DOHH2 (cell line): ENCODE data around the gene MYADML2.

Source experiments
- EZH2phosphoT487 ChIP-seq: fragments of 200-600 bp; sonication (generic); IDR thresholded peaks from 2 replicates; pipeline ENCODE4 v1.6.1; 2017; ENCODE audit warnings: borderline replicate concordance, mild to moderate bottlenecking, antibody characterized with exemption, low read length, moderate library complexity, mixed read lengths
- TF ChIP-seq, protein P1 (sequence below): fragments of 200-600 bp; sonication (generic); IDR thresholded peaks from one replicate; pipeline ENCODE4 v1.5.1; 2014; ENCODE audit warnings: antibody characterized with exemption, mild to moderate bottlenecking, low read depth, low read length; ENCODE audit not compliant: poor library complexity, severe bottlenecking

DNA sequence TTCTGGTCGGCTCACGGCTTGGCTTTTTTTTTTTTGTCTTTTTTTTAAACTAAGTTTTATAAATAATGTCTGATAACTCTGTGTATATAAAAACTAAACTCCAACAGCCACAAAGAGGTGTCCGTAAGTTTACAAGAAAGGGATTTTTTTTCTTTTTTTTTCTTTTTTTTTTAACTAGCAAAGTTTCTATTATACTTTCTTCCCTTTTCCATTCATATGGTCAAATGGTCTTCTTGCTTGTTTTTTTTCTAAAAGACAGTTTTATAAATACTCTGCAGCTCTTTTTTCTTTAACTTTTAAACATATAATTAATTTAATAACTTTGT lies 25.5 kb downstream of the MYADML2 start:
- TF ChIP-seq, protein P1, sequence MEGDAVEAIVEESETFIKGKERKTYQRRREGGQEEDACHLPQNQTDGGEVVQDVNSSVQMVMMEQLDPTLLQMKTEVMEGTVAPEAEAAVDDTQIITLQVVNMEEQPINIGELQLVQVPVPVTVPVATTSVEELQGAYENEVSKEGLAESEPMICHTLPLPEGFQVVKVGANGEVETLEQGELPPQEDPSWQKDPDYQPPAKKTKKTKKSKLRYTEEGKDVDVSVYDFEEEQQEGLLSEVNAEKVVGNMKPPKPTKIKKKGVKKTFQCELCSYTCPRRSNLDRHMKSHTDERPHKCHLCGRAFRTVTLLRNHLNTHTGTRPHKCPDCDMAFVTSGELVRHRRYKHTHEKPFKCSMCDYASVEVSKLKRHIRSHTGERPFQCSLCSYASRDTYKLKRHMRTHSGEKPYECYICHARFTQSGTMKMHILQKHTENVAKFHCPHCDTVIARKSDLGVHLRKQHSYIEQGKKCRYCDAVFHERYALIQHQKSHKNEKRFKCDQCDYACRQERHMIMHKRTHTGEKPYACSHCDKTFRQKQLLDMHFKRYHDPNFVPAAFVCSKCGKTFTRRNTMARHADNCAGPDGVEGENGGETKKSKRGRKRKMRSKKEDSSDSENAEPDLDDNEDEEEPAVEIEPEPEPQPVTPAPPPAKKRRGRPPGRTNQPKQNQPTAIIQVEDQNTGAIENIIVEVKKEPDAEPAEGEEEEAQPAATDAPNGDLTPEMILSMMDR = no peak
- no peak for TF ChIP-seq EZH2phosphoT487
